HG03108 (cell line): ENCODE results near the gene PAOX.

Experiments
- ATAC-seq: cut with Tn5 transposase; IDR thresholded peaks from one replicate; pipeline ENCODE4 v1.9.1; 2021; ENCODE audit warnings: moderate library complexity; ENCODE audit not compliant: unreplicated experiment

PAOX gene

DNA sequence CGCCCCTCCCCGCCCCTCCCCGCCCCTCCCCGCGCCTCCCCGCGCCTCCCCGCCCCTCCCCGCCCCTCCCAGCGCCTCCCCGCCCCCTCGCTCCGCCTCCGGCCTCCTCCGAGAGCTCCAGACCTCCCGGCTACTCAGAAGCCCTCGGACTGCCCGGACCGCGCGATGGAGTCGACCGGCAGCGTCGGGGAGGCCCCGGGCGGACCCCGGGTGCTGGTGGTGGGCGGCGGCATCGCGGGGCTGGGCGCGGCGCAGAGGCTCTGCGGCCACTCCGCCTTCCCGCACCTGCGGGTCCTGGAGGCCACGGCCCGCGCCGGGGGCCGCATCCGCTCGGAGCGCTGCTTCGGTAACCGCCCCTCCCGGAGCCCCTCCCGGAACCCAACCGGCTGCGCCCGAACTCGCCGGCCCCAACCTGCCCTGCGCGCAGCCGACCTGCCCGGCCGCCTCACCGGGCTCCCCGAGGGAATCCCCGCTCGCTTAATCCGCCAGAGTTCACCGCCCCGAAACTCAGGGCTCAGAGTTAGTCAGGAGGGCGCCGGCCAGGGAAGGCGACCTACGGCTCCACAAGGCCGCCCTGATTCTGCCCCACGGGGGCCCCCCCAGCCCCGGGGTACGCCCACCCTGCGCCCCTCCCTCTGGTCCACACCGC, at the start of gene PAOX:
Gene PAOX, plus strand, starts transcription at position 111 of the 649 bp plus-strand sequence. Its CDS starts 55 bp downstream, at position 166.
- ATAC-seq, result peak; percentile 46

DNA sequence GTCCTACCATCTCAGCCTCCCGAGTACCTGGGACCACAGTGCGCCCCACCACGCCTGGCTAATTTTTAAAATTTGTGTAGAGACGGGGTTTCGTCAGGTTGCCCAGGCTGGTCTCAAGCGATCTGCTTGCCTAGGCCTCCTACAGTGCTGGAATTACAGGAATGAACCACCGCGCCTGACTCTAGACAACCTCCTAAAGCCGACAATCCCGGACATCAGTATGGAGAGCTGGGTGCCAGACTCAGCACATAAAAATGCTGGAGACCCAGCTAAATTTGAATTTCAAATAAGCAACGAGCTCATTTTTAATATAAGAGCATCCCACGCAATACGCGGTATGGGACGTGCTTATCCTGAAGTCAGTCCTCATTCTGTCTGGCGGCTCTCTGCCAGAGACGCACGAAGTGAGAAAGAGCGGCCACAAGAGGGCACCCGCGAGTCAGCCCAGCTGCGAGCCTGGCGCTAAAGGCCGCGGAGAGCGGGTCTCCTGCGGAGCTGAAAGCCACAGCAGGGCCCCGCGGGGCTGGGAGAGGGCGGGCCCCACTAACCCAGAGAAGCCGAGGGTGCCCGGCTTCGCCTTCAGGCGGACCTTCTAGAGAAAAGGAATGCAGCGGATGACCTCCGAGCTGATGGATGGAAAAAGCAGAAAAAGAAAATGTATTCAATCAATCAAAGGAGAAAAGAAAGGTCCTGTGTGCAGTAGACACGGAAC, 49.4 kb upstream of the PAOX start:
- peak; percentile 67 for ATAC-seq

DNA sequence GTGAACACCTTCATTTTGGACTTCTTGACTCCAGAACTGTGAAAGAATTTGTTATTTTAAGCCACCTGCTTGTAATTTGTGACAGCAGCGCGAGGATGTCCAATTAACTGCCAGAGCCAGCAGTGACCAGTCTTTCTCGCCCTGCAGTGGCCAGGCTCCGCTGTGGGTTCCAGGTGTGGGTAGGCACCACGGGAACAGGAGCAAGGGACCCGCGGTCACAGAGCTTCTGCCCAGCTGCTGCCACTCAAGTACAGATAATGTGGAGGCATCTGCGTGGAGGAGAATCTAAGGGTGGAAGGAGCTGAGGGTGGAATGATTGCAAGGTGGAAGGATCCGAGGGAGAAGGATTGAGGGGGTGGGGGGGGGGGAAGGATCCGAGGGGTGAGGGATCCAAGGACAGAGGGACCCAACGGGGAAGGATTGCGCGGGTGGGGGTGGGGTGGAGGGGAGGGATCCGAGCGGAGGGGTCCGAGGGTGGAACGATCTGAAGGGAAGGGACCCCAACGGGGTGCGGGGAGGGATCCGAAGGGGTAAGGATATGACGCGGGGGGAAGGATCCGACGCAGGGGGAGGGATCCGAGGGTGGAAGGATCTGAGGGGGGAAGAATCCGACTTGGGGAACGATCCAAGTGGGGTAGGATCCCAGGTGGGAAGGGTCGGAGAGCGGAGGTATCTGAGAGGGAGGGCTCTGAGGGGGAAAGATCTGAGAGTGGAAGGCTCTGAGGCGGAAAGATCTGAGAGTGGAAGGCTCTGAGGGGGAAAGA, 45.9 kb upstream of the PAOX start:
- no peak for ATAC-seq

- no peak for ATAC-seq
Observed at GRCh38 chr10:133334503-133335245, 44.4 kb upstream of the PAOX start.

DNA sequence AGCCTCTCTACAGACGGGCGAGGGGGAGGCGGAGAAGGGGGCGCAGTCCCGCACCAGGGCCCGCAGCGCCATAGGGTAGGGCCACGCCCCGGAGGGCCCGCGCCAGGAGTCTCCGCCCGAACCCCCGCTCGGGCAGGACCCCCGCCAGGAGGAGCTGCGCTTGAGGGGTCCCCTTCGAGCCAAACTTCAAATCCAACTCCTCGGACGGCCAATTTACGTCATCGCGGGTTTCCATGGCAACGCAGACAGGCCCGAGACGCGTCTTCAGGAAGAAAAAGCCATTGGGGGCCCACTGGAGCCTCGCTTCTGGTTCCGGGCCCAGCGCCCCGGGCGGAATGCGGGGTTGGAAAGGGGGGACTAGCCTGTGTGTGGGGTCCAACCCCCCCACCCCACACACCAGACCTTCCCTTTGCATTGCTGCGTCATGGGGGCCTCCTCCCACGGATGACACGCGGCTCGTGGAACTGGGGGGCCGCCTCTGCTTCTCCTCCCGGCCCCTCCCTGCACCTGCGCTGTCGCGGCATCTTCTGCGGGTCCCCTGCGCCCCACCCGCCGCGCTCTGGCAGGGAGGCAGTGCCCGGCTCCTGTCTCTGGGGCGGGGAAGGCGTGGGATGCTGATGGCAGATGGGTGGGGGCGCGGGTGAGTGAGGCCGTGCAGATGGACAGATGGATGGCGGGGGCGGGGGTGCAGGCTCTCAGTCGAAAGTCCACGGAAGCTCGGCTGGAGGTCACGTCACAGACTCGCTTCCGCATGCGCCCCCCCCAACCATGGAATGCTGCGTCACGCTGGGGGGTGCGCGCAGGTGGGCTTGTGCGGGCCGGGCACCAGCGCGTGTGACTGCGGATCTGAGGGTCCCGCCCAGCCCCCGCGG, 43.6 kb upstream of the PAOX start:
- ATAC-seq, result no peak

GRCh38 chr10:133336118-133336576, 42.9 kb upstream of the PAOX start:
- no peak for ATAC-seq

GRCh38 chr10:133336577-133337369, 42.3 kb upstream of the PAOX start, which contains the start of gene CALY:
Gene CALY, minus strand, starts transcription at chr10:133336896. Its CDS starts 7,907 bp downstream, at chr10:133328989.
- ATAC-seq, result no peak

DNA sequence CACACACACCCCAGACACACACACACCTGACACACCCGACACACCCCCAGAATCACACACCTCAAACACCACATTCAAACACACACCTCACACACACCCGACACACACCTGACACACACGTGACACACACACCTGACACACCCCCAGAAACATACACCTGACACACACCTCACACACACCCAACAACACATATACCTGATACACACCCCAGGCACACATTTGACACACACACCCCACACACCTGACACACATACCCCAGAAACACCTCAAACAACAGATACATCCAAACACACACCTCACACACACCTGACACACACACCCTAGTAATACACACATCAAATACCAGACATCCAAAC, 41.7 kb upstream of the PAOX start:
- no peak for ATAC-seq

DNA sequence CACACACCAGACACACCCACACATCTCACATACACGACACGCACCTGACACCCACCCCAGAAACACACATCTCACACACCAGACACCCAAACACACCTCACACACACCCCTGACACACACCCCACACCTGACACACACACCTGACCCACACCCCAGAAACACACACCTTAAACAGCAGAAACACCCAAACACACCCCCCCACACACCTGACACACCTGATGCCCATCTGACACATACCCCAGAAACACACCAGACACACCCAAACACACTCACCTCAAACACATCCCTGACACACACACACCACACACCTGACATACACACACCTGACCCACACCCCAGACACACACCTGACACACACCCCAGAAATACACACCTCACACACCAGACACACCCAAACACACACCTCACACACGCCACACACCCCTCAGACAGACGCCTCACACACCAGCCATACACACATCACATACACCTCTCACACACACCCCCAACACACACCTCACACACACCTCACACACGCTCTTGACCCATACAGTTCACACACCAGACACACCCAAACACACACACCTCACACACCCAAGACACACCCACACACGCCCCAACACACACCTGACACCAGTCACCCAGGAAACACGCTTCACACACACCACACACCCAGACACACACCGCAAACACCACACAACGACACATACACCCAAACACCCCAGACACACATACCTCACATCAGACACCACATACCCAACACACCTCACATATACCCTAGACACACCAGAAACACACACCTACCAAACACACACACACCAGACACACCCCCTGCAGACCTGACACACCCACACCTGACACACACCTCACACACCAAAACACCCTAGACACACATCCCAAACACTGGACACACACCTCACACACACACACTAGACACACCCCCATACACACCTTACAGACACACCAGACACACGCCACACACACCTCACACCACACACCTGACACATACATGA, 40.7 kb upstream of the PAOX start:
- no peak for ATAC-seq

DNA sequence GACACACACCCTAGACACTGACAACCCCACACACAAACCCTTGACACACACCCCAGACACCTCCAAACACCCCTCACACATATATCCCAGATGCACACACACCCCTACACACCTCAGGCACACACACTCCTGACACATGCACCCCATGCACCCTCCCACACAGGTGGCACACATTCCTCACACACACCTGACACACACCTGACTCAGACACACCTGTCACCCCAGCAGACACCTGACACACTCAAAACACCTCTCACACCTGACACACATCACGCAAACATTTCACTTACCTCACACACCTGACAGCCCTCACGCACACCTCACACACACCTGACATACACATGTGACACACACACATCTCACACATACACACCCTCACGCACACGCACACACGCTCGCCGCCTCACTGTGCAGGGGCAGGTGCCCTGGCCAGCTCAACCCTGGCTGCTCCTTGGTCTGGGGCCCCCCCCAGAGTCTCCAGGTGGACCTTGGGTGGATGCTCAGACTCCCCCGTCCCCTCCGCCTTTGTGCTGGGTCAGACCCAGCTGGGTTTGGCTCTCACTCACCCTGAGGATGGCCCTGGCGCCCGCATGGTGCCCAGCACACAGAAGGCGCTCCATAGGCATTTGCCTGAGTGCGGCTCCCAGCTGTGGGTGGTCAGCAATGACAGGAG, 39.2 kb upstream of the PAOX start:
- ATAC-seq, result no peak

GRCh38 chr10:133341983-133342382, 37.1 kb upstream of the PAOX start:
- no peak for ATAC-seq

- ATAC-seq, result no peak
Observed at GRCh38 chr10:133342942-133343341, 36.1 kb upstream of the PAOX start.

DNA sequence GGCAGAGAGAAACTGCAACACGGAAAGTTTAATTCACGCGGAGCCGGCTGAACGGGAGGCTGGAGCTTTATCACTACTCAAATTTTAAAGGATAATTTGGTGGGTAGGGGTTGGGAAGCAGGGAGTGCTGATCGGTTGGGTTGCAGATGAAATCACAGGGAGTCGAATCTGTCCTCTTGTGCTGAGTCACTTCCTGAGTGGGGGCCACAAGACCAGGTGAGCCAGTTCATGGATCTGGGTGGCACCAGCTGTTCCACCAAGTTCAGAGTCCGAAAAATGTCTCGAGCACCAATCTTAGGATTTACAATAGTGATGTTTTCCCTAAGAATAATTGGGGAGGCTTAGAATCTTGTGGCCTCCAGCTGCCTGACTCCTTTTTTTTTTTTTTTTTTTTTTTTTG, 35.5 kb upstream of the PAOX start:
- ATAC-seq, result no peak

DNA sequence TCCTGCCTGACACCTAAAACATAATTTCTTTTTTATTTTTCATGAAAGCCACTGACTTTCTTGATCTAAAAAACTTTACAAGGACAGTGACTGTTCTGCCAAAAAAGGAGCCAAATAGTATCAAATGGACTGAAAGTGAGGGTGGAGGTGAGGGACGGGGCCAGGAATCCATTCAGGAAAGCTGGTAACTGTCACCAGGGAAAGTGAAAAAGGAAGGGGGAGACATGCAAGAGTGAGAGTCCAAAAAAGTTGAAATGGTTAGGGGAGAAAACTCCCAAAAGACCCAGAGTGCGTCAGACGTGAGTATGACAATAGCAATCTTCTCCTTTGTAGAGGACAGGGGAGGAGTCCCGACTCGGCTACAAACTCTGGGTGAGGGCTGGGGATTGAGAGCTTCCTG, 34.8 kb upstream of the PAOX start:
- no peak for ATAC-seq

DNA sequence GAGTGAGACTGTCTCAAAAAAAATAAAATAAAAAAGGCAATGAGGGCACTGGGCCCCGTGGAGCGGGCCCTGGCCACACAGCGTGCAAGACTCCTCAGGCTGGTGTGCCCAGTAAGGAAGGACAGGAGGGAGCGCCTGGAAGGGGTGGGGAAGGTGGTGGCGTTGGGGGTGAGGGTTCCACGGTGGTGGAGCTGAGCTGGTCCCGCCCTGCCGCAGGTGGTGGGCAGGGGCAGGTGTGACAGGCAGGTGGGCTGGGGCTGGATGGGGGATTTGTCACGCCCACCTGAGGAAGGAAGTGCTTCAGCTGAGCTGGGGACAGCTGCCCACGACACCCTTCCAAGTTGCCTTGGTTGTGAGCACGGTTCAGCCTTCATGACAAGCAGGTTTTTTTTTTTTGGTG, 32.6 kb upstream of the PAOX start:
- ATAC-seq, result no peak

DNA sequence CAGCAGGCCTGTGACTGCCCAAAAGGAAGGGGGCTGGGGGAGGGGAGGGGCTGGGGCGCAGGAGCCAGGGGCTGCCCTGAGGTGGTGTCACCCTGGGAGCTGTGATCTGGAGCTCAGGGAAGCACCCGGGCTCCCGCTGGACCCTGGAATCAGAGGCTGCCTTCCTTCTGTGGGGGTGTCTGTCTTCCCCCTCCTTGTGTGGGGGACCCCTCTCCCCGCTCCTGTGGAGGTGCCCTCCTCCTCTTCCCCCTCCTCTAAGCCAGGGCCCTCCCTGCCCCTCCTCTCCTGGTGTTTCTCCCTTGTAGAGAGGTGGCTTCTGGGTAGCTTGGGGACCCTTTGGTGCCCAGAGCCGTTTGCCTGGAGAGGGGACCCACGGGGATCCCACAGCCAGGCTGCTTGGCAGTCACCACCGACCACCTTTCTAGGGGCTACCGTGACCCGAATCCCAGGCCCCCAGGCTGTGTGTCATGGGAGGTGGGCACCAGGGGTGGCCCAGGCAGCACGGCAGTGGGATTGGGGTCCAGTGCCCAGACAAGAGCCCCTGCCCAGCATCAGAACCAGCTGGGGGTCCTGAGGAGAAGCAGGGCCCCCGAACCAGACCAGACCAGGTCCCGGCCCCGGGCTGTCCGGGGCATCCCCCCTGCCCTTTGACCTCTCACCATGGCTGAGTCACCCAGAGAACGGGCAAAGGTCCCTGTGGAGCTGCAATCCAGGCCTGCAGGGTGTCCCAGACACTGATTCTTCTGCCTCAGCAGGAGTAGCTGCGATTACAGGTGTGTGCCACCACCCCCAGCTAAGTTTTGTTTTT, 31.1 kb upstream of the PAOX start:
- ATAC-seq, result no peak

DNA sequence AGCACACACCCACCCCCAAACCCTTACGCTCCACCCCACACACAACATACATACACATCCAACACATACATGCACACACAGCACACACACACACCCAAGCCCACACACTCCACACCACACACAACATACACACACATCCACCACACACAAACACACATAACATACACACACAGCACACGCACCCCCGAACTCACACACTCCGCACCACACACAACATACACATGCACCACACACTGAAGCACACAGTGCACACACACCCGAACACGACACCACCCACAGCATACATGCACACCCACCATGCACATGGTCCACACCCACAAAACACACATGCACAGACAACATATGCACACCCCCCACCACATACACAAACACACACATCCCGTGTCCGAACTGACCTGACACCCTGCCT, 29.9 kb upstream of the PAOX start:
- ATAC-seq, result no peak
